ENCODE measurements around the gene NSD2.
"Not testable (repeated sequence)": the region's sequence is repeated elsewhere in the genome, so short reads cannot be mapped to it uniquely, and the experiment has no call there.

DNA sequence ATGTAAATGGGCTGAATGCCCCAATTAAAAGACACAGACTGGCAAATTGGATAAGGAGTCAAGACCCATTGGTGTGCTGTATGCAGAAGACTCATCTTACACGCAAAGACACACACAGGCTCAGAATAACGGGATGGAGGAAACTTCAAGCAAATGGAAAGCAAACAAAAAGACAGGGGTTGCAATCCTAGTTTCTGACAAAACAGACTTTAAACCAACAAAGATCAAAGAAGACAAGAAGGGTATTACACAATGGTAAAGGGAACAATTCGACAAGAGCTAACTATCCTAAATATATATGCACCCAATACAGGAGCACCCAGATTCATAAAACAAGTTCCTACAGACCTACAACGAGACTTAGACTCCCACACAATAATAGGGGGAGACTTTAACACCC, 128.1 kb downstream of the NSD2 start:
- not testable (repeated sequence) for TF ChIP-seq POLR2AphosphoS5 (IDR thresholded peaks at IDR 0.05; ENCODE audit: control insufficient read depth, insufficient read depth, low read depth, low read length); SP1 (CRISPR knock-in tag; IDR thresholded peaks at IDR 0.05); HCFC1 (IDR thresholded peaks at IDR 0.05; ENCODE audit: low read depth, low read length); SIN3A (IDR thresholded peaks at IDR 0.05; ENCODE audit: borderline replicate concordance in 2 of 2, control insufficient read depth in 1 of 2, low read depth in 2 of 2, low read length in 2 of 2); SRF (CRISPR knock-in tag; IDR thresholded peaks at IDR 0.05); ZNF354B (CRISPR knock-in tag; IDR thresholded peaks at IDR 0.05); ZKSCAN3 (CRISPR knock-in tag; IDR thresholded peaks at IDR 0.05)
- TF ChIP-seq, protein P1, sequence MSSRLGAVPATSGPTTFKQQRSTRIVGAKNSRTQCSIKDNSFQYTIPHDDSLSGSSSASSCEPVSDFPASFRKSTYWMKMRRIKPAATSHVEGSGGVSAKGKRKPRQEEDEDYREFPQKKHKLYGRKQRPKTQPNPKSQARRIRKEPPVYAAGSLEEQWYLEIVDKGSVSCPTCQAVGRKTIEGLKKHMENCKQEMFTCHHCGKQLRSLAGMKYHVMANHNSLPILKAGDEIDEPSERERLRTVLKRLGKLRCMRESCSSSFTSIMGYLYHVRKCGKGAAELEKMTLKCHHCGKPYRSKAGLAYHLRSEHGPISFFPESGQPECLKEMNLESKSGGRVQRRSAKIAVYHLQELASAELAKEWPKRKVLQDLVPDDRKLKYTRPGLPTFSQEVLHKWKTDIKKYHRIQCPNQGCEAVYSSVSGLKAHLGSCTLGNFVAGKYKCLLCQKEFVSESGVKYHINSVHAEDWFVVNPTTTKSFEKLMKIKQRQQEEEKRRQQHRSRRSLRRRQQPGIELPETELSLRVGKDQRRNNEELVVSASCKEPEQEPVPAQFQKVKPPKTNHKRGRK (tag; IDR thresholded peaks at IDR 0.05) = not testable (repeated sequence)
- TF ChIP-seq, protein P2, sequence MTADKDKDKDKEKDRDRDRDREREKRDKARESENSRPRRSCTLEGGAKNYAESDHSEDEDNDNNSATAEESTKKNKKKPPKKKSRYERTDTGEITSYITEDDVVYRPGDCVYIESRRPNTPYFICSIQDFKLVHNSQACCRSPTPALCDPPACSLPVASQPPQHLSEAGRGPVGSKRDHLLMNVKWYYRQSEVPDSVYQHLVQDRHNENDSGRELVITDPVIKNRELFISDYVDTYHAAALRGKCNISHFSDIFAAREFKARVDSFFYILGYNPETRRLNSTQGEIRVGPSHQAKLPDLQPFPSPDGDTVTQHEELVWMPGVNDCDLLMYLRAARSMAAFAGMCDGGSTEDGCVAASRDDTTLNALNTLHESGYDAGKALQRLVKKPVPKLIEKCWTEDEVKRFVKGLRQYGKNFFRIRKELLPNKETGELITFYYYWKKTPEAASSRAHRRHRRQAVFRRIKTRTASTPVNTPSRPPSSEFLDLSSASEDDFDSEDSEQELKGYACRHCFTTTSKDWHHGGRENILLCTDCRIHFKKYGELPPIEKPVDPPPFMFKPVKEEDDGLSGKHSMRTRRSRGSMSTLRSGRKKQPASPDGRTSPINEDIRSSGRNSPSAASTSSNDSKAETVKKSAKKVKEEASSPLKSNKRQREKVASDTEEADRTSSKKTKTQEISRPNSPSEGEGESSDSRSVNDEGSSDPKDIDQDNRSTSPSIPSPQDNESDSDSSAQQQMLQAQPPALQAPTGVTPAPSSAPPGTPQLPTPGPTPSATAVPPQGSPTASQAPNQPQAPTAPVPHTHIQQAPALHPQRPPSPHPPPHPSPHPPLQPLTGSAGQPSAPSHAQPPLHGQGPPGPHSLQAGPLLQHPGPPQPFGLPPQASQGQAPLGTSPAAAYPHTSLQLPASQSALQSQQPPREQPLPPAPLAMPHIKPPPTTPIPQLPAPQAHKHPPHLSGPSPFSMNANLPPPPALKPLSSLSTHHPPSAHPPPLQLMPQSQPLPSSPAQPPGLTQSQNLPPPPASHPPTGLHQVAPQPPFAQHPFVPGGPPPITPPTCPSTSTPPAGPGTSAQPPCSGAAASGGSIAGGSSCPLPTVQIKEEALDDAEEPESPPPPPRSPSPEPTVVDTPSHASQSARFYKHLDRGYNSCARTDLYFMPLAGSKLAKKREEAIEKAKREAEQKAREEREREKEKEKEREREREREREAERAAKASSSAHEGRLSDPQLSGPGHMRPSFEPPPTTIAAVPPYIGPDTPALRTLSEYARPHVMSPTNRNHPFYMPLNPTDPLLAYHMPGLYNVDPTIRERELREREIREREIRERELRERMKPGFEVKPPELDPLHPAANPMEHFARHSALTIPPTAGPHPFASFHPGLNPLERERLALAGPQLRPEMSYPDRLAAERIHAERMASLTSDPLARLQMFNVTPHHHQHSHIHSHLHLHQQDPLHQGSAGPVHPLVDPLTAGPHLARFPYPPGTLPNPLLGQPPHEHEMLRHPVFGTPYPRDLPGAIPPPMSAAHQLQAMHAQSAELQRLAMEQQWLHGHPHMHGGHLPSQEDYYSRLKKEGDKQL (CRISPR knock-in tag; IDR thresholded peaks at IDR 0.05; ENCODE audit: borderline replicate concordance) = not testable (repeated sequence)
- TF ChIP-seq, protein P3, sequence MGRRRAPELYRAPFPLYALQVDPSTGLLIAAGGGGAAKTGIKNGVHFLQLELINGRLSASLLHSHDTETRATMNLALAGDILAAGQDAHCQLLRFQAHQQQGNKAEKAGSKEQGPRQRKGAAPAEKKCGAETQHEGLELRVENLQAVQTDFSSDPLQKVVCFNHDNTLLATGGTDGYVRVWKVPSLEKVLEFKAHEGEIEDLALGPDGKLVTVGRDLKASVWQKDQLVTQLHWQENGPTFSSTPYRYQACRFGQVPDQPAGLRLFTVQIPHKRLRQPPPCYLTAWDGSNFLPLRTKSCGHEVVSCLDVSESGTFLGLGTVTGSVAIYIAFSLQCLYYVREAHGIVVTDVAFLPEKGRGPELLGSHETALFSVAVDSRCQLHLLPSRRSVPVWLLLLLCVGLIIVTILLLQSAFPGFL (CRISPR knock-in tag; IDR thresholded peaks at IDR 0.05) = not testable (repeated sequence)
- TF ChIP-seq, protein P4, sequence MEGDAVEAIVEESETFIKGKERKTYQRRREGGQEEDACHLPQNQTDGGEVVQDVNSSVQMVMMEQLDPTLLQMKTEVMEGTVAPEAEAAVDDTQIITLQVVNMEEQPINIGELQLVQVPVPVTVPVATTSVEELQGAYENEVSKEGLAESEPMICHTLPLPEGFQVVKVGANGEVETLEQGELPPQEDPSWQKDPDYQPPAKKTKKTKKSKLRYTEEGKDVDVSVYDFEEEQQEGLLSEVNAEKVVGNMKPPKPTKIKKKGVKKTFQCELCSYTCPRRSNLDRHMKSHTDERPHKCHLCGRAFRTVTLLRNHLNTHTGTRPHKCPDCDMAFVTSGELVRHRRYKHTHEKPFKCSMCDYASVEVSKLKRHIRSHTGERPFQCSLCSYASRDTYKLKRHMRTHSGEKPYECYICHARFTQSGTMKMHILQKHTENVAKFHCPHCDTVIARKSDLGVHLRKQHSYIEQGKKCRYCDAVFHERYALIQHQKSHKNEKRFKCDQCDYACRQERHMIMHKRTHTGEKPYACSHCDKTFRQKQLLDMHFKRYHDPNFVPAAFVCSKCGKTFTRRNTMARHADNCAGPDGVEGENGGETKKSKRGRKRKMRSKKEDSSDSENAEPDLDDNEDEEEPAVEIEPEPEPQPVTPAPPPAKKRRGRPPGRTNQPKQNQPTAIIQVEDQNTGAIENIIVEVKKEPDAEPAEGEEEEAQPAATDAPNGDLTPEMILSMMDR (IDR thresholded peaks at IDR 0.05 in 2 of 3, conservative IDR thresholded peaks at IDR 0.05 in 1 of 3; ENCODE audit: insufficient read depth in 2 of 3, low read depth in 1 of 3, low read length in 3 of 3) = not testable (repeated sequence)
- TF ChIP-seq, protein P5, sequence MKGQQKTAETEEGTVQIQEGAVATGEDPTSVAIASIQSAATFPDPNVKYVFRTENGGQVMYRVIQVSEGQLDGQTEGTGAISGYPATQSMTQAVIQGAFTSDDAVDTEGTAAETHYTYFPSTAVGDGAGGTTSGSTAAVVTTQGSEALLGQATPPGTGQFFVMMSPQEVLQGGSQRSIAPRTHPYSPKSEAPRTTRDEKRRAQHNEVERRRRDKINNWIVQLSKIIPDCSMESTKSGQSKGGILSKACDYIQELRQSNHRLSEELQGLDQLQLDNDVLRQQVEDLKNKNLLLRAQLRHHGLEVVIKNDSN (CRISPR knock-in tag; IDR thresholded peaks at IDR 0.05) = not testable (repeated sequence)
- TF ChIP-seq, protein P6, sequence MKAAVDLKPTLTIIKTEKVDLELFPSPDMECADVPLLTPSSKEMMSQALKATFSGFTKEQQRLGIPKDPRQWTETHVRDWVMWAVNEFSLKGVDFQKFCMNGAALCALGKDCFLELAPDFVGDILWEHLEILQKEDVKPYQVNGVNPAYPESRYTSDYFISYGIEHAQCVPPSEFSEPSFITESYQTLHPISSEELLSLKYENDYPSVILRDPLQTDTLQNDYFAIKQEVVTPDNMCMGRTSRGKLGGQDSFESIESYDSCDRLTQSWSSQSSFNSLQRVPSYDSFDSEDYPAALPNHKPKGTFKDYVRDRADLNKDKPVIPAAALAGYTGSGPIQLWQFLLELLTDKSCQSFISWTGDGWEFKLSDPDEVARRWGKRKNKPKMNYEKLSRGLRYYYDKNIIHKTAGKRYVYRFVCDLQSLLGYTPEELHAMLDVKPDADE (conservative IDR thresholded peaks at IDR 0.05; ENCODE audit: control insufficient read depth, low read depth, low read length) = not testable (repeated sequence)

Data from K562 (cell line).